Measurements from ENCODE around the gene PTCH2. TPM values are rescaled to one million over a fixed set of nuclear protein-coding genes. Genes with fewer than 3 reads are reported as not detected.
"Not testable (repeated sequence)": the region's sequence is repeated elsewhere in the genome, so short reads cannot be mapped to it uniquely, and the experiment has no call there.

The PTCH2 gene
- total and polyA plus RNA-seq, 2 of the 13 experiments (the other 11 are each of a cell fraction or from before 2014, with no cell fraction given) = 0.60 to 1.5 TPM

DNA sequence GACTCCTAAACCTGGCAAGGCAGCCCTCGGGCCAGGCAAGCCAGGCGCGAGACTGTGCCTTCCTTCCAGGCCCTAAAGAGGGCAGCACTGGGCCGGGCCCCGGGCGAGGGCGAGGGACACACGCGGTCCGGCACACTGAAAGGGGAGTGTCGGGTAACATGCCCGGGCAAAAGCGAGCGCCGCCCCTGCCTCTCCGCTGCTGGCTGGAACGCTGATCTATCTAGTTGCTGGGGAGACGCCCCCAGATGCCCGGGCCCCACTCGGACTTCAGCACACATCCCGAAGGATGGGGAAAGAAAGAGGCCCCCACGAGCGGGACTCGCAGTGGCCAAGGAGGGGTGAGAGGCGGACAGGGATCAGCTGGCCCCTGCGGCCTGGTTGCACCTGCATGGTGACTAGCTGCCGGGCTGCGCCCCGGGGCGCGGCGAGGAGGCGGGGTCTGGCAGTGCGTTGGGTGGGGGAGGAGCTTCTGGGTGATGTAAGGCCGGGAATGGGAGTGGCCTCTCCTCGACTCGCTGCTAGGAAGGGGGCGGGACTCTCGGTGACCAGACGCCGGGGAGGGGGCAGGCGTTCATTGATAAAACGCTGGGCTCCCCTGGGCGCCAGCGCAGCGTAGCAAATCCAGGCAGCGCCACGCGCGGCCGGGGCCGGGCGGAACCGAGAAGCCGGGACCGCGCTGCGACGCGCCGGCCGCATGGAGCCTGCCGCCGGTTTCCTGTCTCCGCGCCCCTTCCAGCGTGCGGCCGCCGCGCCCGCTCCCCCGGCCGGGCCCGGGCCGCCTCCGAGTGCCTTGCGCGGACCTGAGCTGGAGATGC, 43.1 kb downstream of the PTCH2 start, which contains the start of gene PLK3 (continued):
- TF ChIP-seq RELA (CRISPR knock-in tag; IDR thresholded peaks at IDR 0.05) (peak; percentile 53; the same call in 1 of the 2 replicates), TCF7 (IDR thresholded peaks at IDR 0.05; ENCODE audit: low read depth) (no peak), ZFP41 (CRISPR knock-in tag; IDR thresholded peaks at IDR 0.05; ENCODE audit: borderline replicate concordance) (0 out of 2 replicates have a peak, but pooled peaks have one; percentile 47), ZBTB42 (CRISPR knock-in tag; IDR thresholded peaks at IDR 0.05) (peak; percentile 27; the same call in 1 of the 2 replicates)
- TF ChIP-seq, protein P1, sequence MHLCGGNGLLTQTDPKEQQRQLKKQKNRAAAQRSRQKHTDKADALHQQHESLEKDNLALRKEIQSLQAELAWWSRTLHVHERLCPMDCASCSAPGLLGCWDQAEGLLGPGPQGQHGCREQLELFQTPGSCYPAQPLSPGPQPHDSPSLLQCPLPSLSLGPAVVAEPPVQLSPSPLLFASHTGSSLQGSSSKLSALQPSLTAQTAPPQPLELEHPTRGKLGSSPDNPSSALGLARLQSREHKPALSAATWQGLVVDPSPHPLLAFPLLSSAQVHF (CRISPR knock-in tag; IDR thresholded peaks at IDR 0.05) = peak; percentile 57; the same call in 1 of the 2 replicates

GRCh38 chr1:44798481-44799365, 44.3 kb downstream of the PTCH2 start:
- no peak overlapping the region for H3K9ac ChIP-seq (ENCODE audit: insufficient read depth, low read depth, low read length)
- ATAC-seq (no peak), DNase-seq (ENCODE audit: low spot score) (no peak), FAIRE-seq (no peak)
- peaks cover 17% of the 10 kb centered on the region for H3K79me2 ChIP-seq (ENCODE audit: insufficient read depth, low read length)
- BruUV-seq (replicated peaks) = no TSS peak
- H3K4me3 ChIP-seq (replicated peaks in 1 of 3; ENCODE audit: insufficient read depth in 1 of 3, low read depth in 2 of 3, low read length in 3 of 3) = no peak overlapping the region
- 81% methylated on average over 10 of the region's 10 CpGs for WGBS (ENCODE audit: low lambda C conversion rate)
- H3K27ac ChIP-seq (ENCODE audit: extremely low read length, insufficient read depth, low read length) = no peak overlapping the region
- ChIA-PET POLR2A (interaction anchor here (1.3 to 6.7 kb wide), 8 partner anchors 11 to 505 kb away, joined by 4 to 237 read pairs (median 20); partner anchors contain the start of genes BTBD19, DYNLT4 and RPS8), CTCF (ENCODE audit: low intra/inter-chr PET ratio, low total read pairs) (interaction anchor here (1.6 kb wide), 1 partner anchor 37 kb away, joined by 4 read pairs; no protein-coding TSS in a partner anchor)
- no peak overlapping the region for H3K4me2 ChIP-seq (ENCODE audit: low read depth, low read length)
- in situ Hi-C loops (cut with HindIII; ENCODE audit: extremely low pct_ligation_motif_present, low pct_unique_long_range_greater_than_20kb) (no loop called here), intact Hi-C loops (cut with micrococcal nuclease; ENCODE audit: unreplicated experiment) (no loop called here)
- no peak overlapping the region for H2AFZ ChIP-seq (ENCODE audit: low read length)
- TF ChIP-seq JDP2 (CRISPR knock-in tag; IDR thresholded peaks at IDR 0.05; ENCODE audit: borderline replicate concordance) (no peak), MAFF (IDR thresholded peaks at IDR 0.05; ENCODE audit: low read depth, low read length) (peak; percentile 27; the same call in 1 of the 2 replicates), ZSCAN20 (CRISPR knock-in tag; IDR thresholded peaks at IDR 0.05; ENCODE audit: borderline replicate concordance) (0 out of 2 replicates have a peak, but pooled peaks have one; percentile 2), MAFK (conservative IDR thresholded peaks at IDR 0.05 in 1 of 2, IDR thresholded peaks at IDR 0.05 in 1 of 2; ENCODE audit: low read length in 2 of 2) (peak in 1 of 2 experiments; percentile 34; a peak in 1 of 4 replicates), TCF7L2 (IDR thresholded peaks at IDR 0.05; ENCODE audit: low read depth, low read length) (no peak)
- H3K4me1 ChIP-seq (ENCODE audit: insufficient read depth, low read length) = peaks cover 44% of the 10 kb centered on the region
- peaks cover 6 to 18% of the 10 kb centered on the region in 2 experiments; a peak in 4 of 5 replicates for H3K36me3 ChIP-seq (replicated peaks in 1 of 2; ENCODE audit: control insufficient read depth in 1 of 2, insufficient read depth in 2 of 2, low read length in 2 of 2)
- H3K27me3 ChIP-seq (ENCODE audit: control insufficient read depth in 1 of 2, insufficient read depth in 2 of 2, low read length in 2 of 2) = no peaks in the 10 kb centered on the region
- H3K9me3 ChIP-seq (ENCODE audit: low read length) = no peaks in the 10 kb centered on the region
- H4K20me1 ChIP-seq (ENCODE audit: insufficient read depth, low read length) = 0 out of 2 replicates have a peak, but pooled peaks cover 7% of the 10 kb centered on the region

DNA sequence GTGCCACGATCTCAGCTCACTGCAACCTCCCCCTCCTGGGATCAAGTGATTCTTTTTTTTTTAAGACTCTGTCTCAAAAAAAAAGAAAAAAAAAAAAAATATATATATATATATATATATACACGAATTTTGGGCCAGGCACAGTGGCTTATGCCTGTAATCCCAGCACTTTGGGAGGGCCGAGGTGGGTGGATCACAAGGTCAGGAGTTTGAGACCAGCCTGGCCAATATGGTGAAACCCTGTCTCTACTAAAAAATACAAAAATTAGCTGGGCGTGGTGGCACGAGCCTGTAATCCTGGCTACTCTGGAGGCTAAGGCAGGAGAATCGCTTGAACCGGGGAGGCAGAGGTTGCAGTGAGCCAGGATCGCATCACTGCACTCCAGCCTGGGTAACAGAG, 45.2 kb downstream of the PTCH2 start:
- Histone ChIP-seq H3K79me2 (ENCODE audit: insufficient read depth, low read length) (peaks cover 17% of the 10 kb centered on the region), H3K4me1 (ENCODE audit: insufficient read depth, low read length) (peaks cover 51% of the 10 kb centered on the region)
- POLR2A ChIA-PET = interaction anchor here (1.5 to 6.7 kb wide), 3 partner anchors 11 to 23 kb away, joined by 4 to 237 read pairs (median 168); partner anchors contain the start of genes BTBD19, DYNLT4 and RPS8
- intact Hi-C loops (cut with micrococcal nuclease; ENCODE audit: unreplicated experiment); H3K27me3 ChIP-seq (ENCODE audit: control insufficient read depth in 1 of 2, insufficient read depth in 2 of 2, low read length in 2 of 2); DNase-seq (ENCODE audit: low spot score); H3K9me3 ChIP-seq (ENCODE audit: low read length); CTCF ChIA-PET (ENCODE audit: low intra/inter-chr PET ratio, low total read pairs); H3K9ac ChIP-seq (ENCODE audit: insufficient read depth, low read depth, low read length); H3K36me3 ChIP-seq (replicated peaks in 1 of 2; ENCODE audit: control insufficient read depth in 1 of 2, insufficient read depth in 2 of 2, low read length in 2 of 2); H4K20me1 ChIP-seq (ENCODE audit: insufficient read depth, low read length); H3K4me2 ChIP-seq (ENCODE audit: low read depth, low read length); BruUV-seq (replicated peaks); in situ Hi-C loops (cut with HindIII; ENCODE audit: extremely low pct_ligation_motif_present, low pct_unique_long_range_greater_than_20kb); H3K4me3 ChIP-seq (replicated peaks in 1 of 3; ENCODE audit: insufficient read depth in 1 of 3, low read depth in 2 of 3, low read length in 3 of 3); ATAC-seq; FAIRE-seq; H3K27ac ChIP-seq (ENCODE audit: extremely low read length, insufficient read depth, low read length); H2AFZ ChIP-seq (ENCODE audit: low read length): not testable (repeated sequence)
- 58% methylated on average over 8 of the region's 8 CpGs for WGBS (ENCODE audit: low lambda C conversion rate)

Measured in HepG2 (cell line).